K562 (cell line): ENCODE data around the gene MIEF1. TPM values are rescaled to one million over a fixed set of nuclear protein-coding genes. Genes with fewer than 3 reads are reported as not detected.

Source experiments
- BHLHE40 ChIP-seq: IDR thresholded peaks from 2 replicates; pipeline ENCODE4 v1.6.1; 2011; ENCODE audit warnings: low read length, improper control_type of control experiment
- CTBP1 ChIP-seq: fragments of 450-650 bp; IDR thresholded peaks from 2 replicates; pipeline ENCODE4 v1.6.1; 2016; ENCODE audit warnings: borderline replicate concordance
- CXXC5 ChIP-seq: fragments of 250-450 bp; sonication (Bioruptor Pico); IDR thresholded peaks from 2 replicates; pipeline ENCODE4 v1.8.0; 2022; ENCODE audit warnings: inconsistent platforms, mild to moderate bottlenecking, moderate library complexity
- EP300 ChIP-seq: IDR thresholded peaks from 2 replicates; pipeline ENCODE4 v1.6.1; 2012; ENCODE audit warnings: low read length, improper control_type of control experiment
- FOXA1 ChIP-seq: fragments of 450-650 bp; IDR thresholded peaks from 2 replicates; pipeline ENCODE4 v1.6.1; 2016; ENCODE audit warnings: mild to moderate bottlenecking, borderline replicate concordance
- HDAC1 ChIP-seq, 2 experiments: fragments of 450-650 bp; IDR thresholded peaks; 2 replicates each; pipeline ENCODE4 v1.6.1; 2016 to 2017; ENCODE audit warnings: inconsistent platforms in 1 of 2, mild to moderate bottlenecking in 1 of 2, moderate library complexity in 1 of 2
- HDAC3 ChIP-seq: fragments of 450-650 bp; IDR thresholded peaks from 2 replicates; pipeline ENCODE4 v1.6.1; 2018; ENCODE audit warnings: borderline replicate concordance, mild to moderate bottlenecking, moderate library complexity; ENCODE audit not compliant: partially characterized antibody
- JUND ChIP-seq, 2 experiments: IDR thresholded peaks; 2 replicates in 1 of 2; 3 replicates in 1 of 2; pipeline ENCODE4 v1.6.1; 2011; ENCODE audit warnings: borderline replicate concordance in 2 of 2, low read depth in 2 of 2, low read length in 2 of 2, improper control_type of control experiment in 1 of 2, missing biosample characterization in 1 of 2, missing genetic modification characterization in 1 of 2, missing genetic modification reagents in 1 of 2
- LARP7 ChIP-seq: fragments of 450-650 bp; IDR thresholded peaks from 2 replicates; pipeline ENCODE4 v1.6.1; 2016
- MTA1 ChIP-seq: fragments of 450-650 bp; IDR thresholded peaks from 2 replicates; pipeline ENCODE4 v1.6.1; 2017; ENCODE audit warnings: borderline replicate concordance
- PML ChIP-seq: IDR thresholded peaks from 2 replicates; pipeline ENCODE4 v1.6.1; 2012; ENCODE audit warnings: low read length, inconsistent platforms
- POLR2AphosphoS5 ChIP-seq: IDR thresholded peaks from 2 replicates; pipeline ENCODE4 v1.6.1; 2011; ENCODE audit warnings: mild to moderate bottlenecking, low read depth, low read length, moderate library complexity; ENCODE audit not compliant: control insufficient read depth, insufficient read depth
- ZEB2 ChIP-seq: fragments of 450-650 bp; IDR thresholded peaks from 2 replicates; pipeline ENCODE4 v1.6.1; 2016
- ZNF146 ChIP-seq: IDR thresholded peaks from one replicate; pipeline ENCODE4 v1.6.1; 2018; ENCODE audit warnings: missing compliant biosample characterization; ENCODE audit not compliant: unreplicated experiment
- polyA plus RNA-seq, 8 experiments: library from polyadenylated mRNA; depleted of rRNA in 4 of 8; stranded (reverse) in 5 of 8; unstranded in 3 of 8; fragments of >200 nt; fragmentation: Nextera tagmentation in 2 of 8; fragmentation: Illumina TruSeq in 1 of 8; extraction: Ambion mirVana in 2 of 8; extraction: Trizol in 1 of 8; gene quantifications; 2 replicates each; pipeline versions ENCODE4 v1.2.1 to v1.2.3, GENCODE V29; 2011 to 2014; ENCODE audit warnings: inconsistent platforms in 1 of 8, missing spikeins in 1 of 8
- total RNA-seq, 7 experiments: library from RNA; depleted of rRNA in 6 of 7; stranded (reverse); fragments of >200 nt in 6 of 7; fragmentation: Illumina TruSeq in 2 of 7; extraction: Trizol in 2 of 7; gene quantifications; 2 replicates each; pipeline versions ENCODE4 v1.2.1 to v1.2.3, GENCODE V29; 2011 to 2021; ENCODE audit warnings: low replicate concordance in 1 of 7
- TF ChIP-seq, protein P1 (sequence below), 2 experiments: fragments of 450-650 bp in 1 of 2; sonication (generic) in 1 of 2; formaldehyde crosslinking in 1 of 2; IDR thresholded peaks in 1 of 2; conservative IDR thresholded peaks in 1 of 2; 2 replicates each; pipeline versions ENCODE4 v1.6.1 to v1.8.1; 2016 to 2023; ENCODE audit warnings: mild to moderate bottlenecking in 2 of 2, moderate library complexity in 2 of 2, inconsistent platforms in 1 of 2, missing genetic modification reagents in 1 of 2
- TF ChIP-seq, protein P2 (sequence below): fragments of 200-800 bp; sonication (Bioruptor generic); IDR thresholded peaks from 2 replicates; pipeline ENCODE4 v1.6.1; 2017; ENCODE audit warnings: missing genetic modification characterization, missing compliant biosample characterization
- TF ChIP-seq, protein P3 (sequence below): sonication (generic); formaldehyde crosslinking; IDR thresholded peaks from 2 replicates; pipeline ENCODE4 v1.4.0; 2020; ENCODE audit warnings: mild to moderate bottlenecking, missing genetic modification reagents
- TF ChIP-seq, protein P4 (sequence below): sonication (generic); formaldehyde crosslinking; IDR thresholded peaks from 2 replicates; pipeline ENCODE4 v1.8.1; 2022; ENCODE audit warnings: missing genetic modification reagents
- TF ChIP-seq, protein P5 (sequence below): fragments of 250-450 bp; sonication (Bioruptor Pico); IDR thresholded peaks from 2 replicates; pipeline ENCODE4 v1.5.0; 2021; ENCODE audit warnings: mild to moderate bottlenecking, moderate library complexity

The MIEF1 gene
- total and polyA plus RNA-seq, 9 of the 15 experiments (the other 6 are each of a cell fraction or from before 2014, with no cell fraction given), result 10.9 to 51.8 (median 25.5) TPM

DNA sequence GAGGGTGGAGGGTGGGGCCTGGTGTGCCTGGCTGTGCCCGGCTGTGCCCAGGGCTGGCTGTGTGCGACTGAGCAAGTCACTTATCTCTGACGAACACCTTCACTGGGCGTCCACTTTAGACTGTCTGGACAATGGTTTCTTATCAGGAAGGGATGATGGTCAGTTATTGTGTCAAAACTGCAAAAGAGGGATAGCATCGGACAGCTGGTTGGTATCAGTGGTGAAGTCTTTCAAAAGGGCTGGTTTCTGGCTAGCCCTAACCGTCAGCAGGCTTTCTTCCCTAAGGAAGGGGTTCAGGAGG lies 49.4 kb upstream of the MIEF1 start (continued):
- TF ChIP-seq, protein P1, sequence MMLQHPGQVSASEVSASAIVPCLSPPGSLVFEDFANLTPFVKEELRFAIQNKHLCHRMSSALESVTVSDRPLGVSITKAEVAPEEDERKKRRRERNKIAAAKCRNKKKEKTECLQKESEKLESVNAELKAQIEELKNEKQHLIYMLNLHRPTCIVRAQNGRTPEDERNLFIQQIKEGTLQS (IDR thresholded peaks at IDR 0.05), result peak; percentile 1; the same call in 1 of the 2 replicates
- TF ChIP-seq, protein P1 (CRISPR knock-in tag; conservative IDR thresholded peaks at IDR 0.05), result no peak
- TF ChIP-seq, protein P2, sequence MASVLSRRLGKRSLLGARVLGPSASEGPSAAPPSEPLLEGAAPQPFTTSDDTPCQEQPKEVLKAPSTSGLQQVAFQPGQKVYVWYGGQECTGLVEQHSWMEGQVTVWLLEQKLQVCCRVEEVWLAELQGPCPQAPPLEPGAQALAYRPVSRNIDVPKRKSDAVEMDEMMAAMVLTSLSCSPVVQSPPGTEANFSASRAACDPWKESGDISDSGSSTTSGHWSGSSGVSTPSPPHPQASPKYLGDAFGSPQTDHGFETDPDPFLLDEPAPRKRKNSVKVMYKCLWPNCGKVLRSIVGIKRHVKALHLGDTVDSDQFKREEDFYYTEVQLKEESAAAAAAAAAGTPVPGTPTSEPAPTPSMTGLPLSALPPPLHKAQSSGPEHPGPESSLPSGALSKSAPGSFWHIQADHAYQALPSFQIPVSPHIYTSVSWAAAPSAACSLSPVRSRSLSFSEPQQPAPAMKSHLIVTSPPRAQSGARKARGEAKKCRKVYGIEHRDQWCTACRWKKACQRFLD (CRISPR knock-in tag), result 0 out of 2 replicates have a peak, but pooled peaks have one; percentile 62
- TF ChIP-seq ZNF146 (no peak), CXXC5 (CRISPR knock-in tag) (peak; percentile 67), MTA1 (peak; percentile 64), LARP7 (no peak), EP300 (peak; percentile 89), JUND (IDR thresholded peaks at IDR 0.05; ENCODE audit: borderline replicate concordance, low read depth, low read length) (peak; percentile 45; the same call in 1 of the 2 replicates), JUND (tag; IDR thresholded peaks at IDR 0.05; ENCODE audit: borderline replicate concordance, low read depth, low read length) (no peak; the same call in 1 of the 3 replicates), CTBP1 (peak; percentile 89), ZEB2 (peak; percentile 74; the same call in 1 of the 2 replicates), HDAC1 (IDR thresholded peaks at IDR 0.05) (peak in 1 of 2 experiments; percentile 78; a peak in 2 of 4 replicates), BHLHE40 (peak; percentile 28; the same call in 1 of the 2 replicates), POLR2AphosphoS5 (peak; percentile 67), PML (peak; percentile 65), HDAC3 (peak; percentile 68), FOXA1 (no peak)
- TF ChIP-seq, protein P3, sequence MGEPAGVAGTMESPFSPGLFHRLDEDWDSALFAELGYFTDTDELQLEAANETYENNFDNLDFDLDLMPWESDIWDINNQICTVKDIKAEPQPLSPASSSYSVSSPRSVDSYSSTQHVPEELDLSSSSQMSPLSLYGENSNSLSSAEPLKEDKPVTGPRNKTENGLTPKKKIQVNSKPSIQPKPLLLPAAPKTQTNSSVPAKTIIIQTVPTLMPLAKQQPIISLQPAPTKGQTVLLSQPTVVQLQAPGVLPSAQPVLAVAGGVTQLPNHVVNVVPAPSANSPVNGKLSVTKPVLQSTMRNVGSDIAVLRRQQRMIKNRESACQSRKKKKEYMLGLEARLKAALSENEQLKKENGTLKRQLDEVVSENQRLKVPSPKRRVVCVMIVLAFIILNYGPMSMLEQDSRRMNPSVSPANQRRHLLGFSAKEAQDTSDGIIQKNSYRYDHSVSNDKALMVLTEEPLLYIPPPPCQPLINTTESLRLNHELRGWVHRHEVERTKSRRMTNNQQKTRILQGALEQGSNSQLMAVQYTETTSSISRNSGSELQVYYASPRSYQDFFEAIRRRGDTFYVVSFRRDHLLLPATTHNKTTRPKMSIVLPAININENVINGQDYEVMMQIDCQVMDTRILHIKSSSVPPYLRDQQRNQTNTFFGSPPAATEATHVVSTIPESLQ, result no peak
- TF ChIP-seq, protein P4, sequence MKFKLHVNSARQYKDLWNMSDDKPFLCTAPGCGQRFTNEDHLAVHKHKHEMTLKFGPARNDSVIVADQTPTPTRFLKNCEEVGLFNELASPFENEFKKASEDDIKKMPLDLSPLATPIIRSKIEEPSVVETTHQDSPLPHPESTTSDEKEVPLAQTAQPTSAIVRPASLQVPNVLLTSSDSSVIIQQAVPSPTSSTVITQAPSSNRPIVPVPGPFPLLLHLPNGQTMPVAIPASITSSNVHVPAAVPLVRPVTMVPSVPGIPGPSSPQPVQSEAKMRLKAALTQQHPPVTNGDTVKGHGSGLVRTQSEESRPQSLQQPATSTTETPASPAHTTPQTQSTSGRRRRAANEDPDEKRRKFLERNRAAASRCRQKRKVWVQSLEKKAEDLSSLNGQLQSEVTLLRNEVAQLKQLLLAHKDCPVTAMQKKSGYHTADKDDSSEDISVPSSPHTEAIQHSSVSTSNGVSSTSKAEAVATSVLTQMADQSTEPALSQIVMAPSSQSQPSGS (CRISPR knock-in tag), result no peak
- TF ChIP-seq, protein P5, sequence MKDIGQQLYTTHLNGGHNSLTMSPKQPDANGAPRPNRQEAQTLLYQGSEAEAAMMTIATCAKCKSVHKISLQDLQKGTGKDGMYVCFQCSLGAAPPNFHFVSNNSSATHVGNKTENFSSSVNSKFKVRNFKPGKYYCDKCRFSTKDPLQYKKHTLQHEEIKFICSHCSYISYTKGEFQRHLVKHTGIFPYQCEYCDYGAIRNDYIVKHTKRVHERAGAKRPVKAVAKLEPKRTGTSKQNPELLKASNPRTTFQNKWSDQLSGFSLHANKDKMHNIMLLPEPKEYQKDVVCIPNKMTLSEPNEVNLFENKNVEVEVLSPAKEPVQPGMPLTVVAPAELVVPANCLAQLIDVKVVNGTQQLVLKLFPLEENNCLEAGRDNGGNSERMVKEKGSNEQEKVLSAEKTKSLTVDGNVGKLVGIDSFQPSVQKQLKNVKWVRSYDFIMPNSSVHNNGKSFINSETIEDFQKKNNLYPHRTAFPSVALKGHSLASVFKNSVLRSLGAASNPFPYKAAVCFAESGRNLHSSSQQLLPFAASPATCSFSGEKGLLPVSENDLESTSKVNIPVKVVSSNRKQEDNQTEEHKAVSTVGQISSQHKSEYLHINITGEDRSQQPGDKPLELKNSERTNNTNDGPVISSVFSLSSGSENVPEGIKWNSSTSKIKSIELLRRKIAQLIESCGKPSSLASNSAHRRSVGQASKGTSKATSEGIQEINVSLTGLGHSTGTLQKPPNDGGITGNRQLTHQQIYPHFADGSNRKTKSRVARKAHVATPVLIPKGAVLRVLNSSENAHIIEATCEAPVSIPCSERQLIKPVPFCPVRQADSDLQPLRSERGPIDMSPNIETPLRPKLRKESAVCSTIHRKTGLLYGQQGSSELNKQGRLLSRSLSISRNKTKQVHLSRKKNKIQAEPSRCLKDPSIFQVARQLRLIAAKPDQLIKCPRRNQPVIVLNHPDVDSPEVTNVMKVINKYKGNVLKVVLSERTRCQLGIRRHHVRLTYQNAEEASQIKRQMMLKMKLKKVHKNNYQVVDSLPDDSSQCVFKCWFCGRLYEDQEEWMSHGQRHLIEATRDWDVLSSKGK, result no peak
